ENCODE data around the gene SLIT3. TPM values are rescaled to one million over a fixed set of nuclear protein-coding genes. Genes with fewer than 3 reads are reported as not detected.

Gene SLIT3
- total RNA-seq, 6 experiments from 2014 or later = 0.31 to 1.2 (median 0.65) TPM

GRCh38 chr5:169001394-169001793, 299.5 kb downstream of the SLIT3 start:
- intact Hi-C loops (cut with DNase I) = no loop called here

GRCh38 chr5:168995024-168995423, 305.9 kb downstream of the SLIT3 start:
- intact Hi-C loops (cut with DNase I) = loop anchor here in 1 of 2 donors (10.0 kb wide), 1 partner anchor 310 kb away; the partner anchor contains the start of gene SLIT3
- no peak for DNase-seq
- no peak for TF ChIP-seq POLR2A (IDR thresholded peaks at IDR 0.05)
- TF ChIP-seq, protein P1, sequence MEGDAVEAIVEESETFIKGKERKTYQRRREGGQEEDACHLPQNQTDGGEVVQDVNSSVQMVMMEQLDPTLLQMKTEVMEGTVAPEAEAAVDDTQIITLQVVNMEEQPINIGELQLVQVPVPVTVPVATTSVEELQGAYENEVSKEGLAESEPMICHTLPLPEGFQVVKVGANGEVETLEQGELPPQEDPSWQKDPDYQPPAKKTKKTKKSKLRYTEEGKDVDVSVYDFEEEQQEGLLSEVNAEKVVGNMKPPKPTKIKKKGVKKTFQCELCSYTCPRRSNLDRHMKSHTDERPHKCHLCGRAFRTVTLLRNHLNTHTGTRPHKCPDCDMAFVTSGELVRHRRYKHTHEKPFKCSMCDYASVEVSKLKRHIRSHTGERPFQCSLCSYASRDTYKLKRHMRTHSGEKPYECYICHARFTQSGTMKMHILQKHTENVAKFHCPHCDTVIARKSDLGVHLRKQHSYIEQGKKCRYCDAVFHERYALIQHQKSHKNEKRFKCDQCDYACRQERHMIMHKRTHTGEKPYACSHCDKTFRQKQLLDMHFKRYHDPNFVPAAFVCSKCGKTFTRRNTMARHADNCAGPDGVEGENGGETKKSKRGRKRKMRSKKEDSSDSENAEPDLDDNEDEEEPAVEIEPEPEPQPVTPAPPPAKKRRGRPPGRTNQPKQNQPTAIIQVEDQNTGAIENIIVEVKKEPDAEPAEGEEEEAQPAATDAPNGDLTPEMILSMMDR (IDR thresholded peaks at IDR 0.05) = no peak
- H3K27ac ChIP-seq = no peak overlapping the region
- H3K36me3 ChIP-seq = no peaks in the 10 kb centered on the region
- no peaks in the 10 kb centered on the region for H3K9me3 ChIP-seq
- no peak for ATAC-seq
- H3K27me3 ChIP-seq = no peaks in the 10 kb centered on the region
- 52% methylated on average over 3 of the region's 3 CpGs for WGBS (ENCODE audit: insufficient coverage, low coverage, low lambda C conversion rate, missing lambda C conversion rate)
- H3K4me3 ChIP-seq = no peak overlapping the region
- no peaks in the 10 kb centered on the region for H3K4me1 ChIP-seq

More at GRCh38 chr5:169001394-169001793, 299.5 kb downstream of the SLIT3 start:
- Histone ChIP-seq H3K27ac (no peak overlapping the region), H3K4me1 (no peaks in the 10 kb centered on the region), H3K36me3 (no peaks in the 10 kb centered on the region), H3K27me3 (no peaks in the 10 kb centered on the region), H3K4me3 (no peak overlapping the region), H3K9me3 (no peaks in the 10 kb centered on the region)
- no peak for DNase-seq
- ATAC-seq = no peak
- TF ChIP-seq, protein P1 (IDR thresholded peaks at IDR 0.05) = no peak
- TF ChIP-seq POLR2A (IDR thresholded peaks at IDR 0.05) = no peak
- WGBS (ENCODE audit: insufficient coverage, low coverage, low lambda C conversion rate, missing lambda C conversion rate) = 40% methylated on average over 3 of the region's 3 CpGs

GRCh38 chr5:168992687-168993086, 308.3 kb downstream of the SLIT3 start:
- no peaks in the 10 kb centered on the region for H3K36me3 ChIP-seq
- TF ChIP-seq, protein P1 (IDR thresholded peaks at IDR 0.05) = no peak
- TF ChIP-seq POLR2A (IDR thresholded peaks at IDR 0.05) = no peak
- DNase-seq = no peak
- no peaks in the 10 kb centered on the region for H3K27me3 ChIP-seq
- 73% methylated on average over 6 of the region's 11 CpGs for whole genome bisulfite sequencing (ENCODE audit: insufficient coverage, low coverage, low lambda C conversion rate, missing lambda C conversion rate)
- H3K27ac ChIP-seq = no peak overlapping the region
- no peak overlapping the region for H3K4me3 ChIP-seq
- H3K9me3 ChIP-seq = no peaks in the 10 kb centered on the region
- no peak for ATAC-seq
- H3K4me1 ChIP-seq = peaks cover 0 to 4% (median 0%) of the 10 kb centered on the region in 4 donors
- intact Hi-C loops (cut with DNase I) = loop anchor here (5.0 to 10.0 kb wide), 2 partner anchors 310 to 312 kb away; partner anchors contain the start of gene SLIT3 (in 2 of the 2)

DNA sequence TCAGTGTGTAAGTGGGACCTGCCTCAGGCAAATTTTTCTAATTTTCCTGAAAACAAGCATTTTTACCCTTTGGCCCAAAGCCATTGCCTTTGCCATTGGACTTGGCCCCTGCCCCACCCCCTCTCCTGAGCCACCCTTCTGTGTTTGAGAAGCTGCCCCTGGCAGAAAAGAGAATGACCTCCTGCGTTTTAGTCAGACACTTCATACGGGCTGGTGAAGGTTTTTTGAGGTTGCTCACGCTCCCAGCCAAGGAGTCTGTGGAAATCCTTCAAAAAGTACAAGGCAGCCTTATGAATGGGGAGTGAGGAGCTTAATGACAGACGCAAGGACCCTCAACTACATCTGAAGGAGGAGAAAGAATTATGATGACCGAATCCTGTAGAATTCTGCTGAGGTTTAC, 308.9 kb downstream of the SLIT3 start:
- intact Hi-C loops (cut with DNase I) = loop anchor here (5.0 to 10.0 kb wide), 2 partner anchors 310 to 313 kb away; partner anchors contain the start of gene SLIT3 (in 2 of the 2)
- no peak for DNase-seq

More for the DNA sequence above, 308.9 kb downstream of the SLIT3 start:
- TF ChIP-seq POLR2A (IDR thresholded peaks at IDR 0.05) = no peak
- TF ChIP-seq, protein P1 (IDR thresholded peaks at IDR 0.05) = no peak
- no peaks in the 10 kb centered on the region for H3K27me3 ChIP-seq
- ATAC-seq = no peak
- peaks cover 0 to 4% (median 0%) of the 10 kb centered on the region in 4 donors for H3K4me1 ChIP-seq
- no peaks in the 10 kb centered on the region for H3K36me3 ChIP-seq
- 55% methylated on average over 5 of the region's 5 CpGs for WGBS (ENCODE audit: insufficient coverage, low coverage, low lambda C conversion rate, missing lambda C conversion rate)
- H3K4me3 ChIP-seq = no peak overlapping the region
- H3K27ac ChIP-seq = no peak overlapping the region
- H3K9me3 ChIP-seq = no peaks in the 10 kb centered on the region

Measured in right lobe of liver (tissue), 6 donors.